C4-2B (cell line): Measurements from ENCODE around the gene SAPCD1.

Source experiments
- H3K27ac ChIP-seq: fragments of 450-650 bp; 2 replicates; pipeline ENCODE4 v1.5.1; 2017
- ZFX ChIP-seq: fragments of 450-650 bp; IDR thresholded peaks from 2 replicates; pipeline ENCODE4 v1.6.1; 2017
- TF ChIP-seq, protein P1 (sequence below): fragments of 450-650 bp; conservative IDR thresholded peaks from 2 replicates; pipeline ENCODE4 v1.5.1; 2017; ENCODE audit warnings: mild to moderate bottlenecking

SAPCD1 gene

DNA sequence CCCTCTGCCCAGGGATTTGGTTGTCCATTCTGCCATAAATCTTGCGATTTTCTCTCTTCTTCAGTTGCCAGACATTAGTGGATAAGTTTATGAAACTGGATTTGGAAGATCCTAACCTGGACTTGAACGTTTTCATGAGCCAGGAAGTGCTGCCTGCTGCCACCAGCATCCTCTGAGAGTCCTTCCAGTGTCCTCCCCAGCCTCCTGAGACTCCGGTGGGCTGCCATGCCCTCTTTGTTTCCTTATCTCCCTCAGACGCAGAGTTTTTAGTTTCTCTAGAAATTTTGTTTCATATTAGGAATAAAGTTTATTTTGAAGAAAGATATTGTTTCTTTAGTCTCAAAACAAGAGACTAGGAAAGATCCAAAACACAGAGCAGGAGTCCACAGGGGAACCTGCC, at the start of gene SAPCD1:
Gene SAPCD1, plus strand, starts transcription at position 301 of the 400 bp plus-strand sequence. CDS start 399 bp downstream, outside the sequence.
- no peak for TF ChIP-seq ZFX
- TF ChIP-seq, protein P1, sequence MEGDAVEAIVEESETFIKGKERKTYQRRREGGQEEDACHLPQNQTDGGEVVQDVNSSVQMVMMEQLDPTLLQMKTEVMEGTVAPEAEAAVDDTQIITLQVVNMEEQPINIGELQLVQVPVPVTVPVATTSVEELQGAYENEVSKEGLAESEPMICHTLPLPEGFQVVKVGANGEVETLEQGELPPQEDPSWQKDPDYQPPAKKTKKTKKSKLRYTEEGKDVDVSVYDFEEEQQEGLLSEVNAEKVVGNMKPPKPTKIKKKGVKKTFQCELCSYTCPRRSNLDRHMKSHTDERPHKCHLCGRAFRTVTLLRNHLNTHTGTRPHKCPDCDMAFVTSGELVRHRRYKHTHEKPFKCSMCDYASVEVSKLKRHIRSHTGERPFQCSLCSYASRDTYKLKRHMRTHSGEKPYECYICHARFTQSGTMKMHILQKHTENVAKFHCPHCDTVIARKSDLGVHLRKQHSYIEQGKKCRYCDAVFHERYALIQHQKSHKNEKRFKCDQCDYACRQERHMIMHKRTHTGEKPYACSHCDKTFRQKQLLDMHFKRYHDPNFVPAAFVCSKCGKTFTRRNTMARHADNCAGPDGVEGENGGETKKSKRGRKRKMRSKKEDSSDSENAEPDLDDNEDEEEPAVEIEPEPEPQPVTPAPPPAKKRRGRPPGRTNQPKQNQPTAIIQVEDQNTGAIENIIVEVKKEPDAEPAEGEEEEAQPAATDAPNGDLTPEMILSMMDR, result no peak

DNA sequence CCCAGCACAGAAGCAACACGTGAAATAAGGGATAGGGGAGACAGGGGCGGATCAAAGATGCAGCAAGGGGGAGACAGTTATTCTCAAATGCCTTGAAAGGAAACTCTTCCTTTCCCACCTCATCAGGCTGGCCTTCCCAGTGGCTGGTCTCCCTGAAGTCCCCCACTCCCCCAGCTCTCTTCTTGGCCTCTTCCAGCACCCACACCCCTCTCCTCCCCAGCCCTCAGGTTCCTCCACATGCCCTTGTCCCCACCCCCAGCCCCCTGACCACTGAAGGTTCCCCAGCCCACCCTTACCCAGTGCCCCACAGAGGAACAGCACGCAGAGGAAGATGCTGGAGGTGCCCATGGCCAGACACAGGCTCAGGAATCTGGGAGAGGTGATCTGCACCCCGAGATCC, 49.0 kb upstream of the SAPCD1 start:
- H3K27ac ChIP-seq, result no peak overlapping the region
- TF ChIP-seq, protein P1, result no peak
- no peak for TF ChIP-seq ZFX

More for the DNA sequence above, at the start of gene SAPCD1:
- no peak within 1 kb of the TSS for H3K27ac ChIP-seq

DNA sequence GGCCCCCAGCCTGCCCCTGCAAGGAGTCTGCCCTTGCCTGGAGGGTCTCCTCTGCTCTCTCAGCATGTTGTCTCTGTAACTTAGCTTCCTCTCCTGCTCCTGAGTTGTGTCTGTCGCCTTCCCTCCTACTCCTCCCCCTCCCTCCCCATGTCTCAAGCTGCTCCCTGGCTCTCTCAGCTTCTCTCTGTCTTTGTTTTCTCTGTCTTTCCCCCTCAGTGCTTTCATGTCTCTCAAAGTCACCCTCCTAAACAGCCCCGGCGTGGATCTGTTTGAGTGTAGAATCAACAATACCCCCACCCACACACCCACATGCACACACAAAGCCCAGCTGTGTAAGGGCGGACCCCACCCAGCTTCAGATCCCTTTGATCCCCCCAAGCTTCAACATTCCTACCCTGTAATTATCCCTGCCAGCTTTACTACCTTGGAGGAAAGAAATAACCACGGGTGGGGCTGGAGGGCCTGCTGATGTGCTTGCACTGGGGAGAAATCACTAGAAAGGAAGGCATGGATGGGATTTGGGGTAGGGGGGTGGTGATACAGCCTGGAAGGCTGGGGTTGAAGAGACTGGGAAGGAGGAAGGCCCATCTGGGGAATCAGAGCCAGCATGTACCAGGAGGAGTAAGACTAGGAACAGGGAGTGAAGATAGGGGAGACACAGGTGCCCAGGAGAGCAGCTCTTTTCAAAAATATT, 48.3 kb upstream of the SAPCD1 start:
- no peak overlapping the region for H3K27ac ChIP-seq
- TF ChIP-seq ZFX, result no peak
- TF ChIP-seq, protein P1, result no peak

DNA sequence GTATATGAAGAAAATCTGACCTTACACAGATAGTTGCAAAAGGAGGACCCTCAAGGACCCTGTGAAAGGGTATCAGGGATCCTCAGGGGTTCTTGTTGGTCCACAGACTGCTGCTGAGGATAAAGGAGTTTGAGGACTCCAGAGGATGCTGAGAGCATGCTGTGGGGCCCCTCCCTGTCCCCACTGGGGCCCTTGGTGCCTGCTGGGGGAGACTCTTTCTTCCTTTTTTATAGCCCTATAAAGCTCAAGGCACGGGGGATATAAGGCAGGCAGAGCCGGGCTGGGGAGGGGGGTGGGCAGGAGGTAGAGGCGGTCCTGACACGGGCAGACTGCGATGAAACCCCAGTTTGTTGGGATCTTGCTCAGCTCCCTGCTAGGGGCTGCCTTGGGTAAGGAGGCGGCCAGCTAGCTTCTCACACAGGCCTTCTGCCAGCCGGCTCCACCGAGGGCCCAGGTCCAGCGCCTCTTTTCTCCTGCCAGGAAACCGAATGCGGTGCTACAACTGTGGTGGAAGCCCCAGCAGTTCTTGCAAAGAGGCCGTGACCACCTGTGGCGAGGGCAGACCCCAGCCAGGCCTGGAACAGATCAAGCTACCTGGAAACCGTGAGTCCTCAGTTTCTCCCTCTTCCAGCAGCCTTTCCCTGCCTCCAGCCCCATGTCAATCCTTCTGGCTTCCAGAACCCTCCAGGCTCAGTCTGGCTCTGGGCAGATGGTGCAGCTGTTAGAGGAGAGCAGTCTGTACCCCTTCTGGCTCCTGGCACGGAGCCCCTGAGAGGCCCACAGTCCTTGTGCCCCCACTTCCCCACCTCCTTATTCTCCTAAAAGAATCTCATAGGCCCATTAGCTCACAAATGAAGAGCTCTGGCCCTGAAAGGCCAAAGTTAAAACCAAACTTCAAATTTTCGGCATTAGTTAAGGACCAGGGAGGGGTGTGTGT, 47.2 kb upstream of the SAPCD1 start, which contains the start of gene LY6G6D:
Gene LY6G6D, plus strand, starts transcription at position 327 of the 937 bp plus-strand sequence. Its CDS starts 8 bp downstream, at position 335.
- H3K27ac ChIP-seq, result no peak within 1 kb of the TSS
- TF ChIP-seq, protein P1, result no peak
- TF ChIP-seq ZFX, result no peak

DNA sequence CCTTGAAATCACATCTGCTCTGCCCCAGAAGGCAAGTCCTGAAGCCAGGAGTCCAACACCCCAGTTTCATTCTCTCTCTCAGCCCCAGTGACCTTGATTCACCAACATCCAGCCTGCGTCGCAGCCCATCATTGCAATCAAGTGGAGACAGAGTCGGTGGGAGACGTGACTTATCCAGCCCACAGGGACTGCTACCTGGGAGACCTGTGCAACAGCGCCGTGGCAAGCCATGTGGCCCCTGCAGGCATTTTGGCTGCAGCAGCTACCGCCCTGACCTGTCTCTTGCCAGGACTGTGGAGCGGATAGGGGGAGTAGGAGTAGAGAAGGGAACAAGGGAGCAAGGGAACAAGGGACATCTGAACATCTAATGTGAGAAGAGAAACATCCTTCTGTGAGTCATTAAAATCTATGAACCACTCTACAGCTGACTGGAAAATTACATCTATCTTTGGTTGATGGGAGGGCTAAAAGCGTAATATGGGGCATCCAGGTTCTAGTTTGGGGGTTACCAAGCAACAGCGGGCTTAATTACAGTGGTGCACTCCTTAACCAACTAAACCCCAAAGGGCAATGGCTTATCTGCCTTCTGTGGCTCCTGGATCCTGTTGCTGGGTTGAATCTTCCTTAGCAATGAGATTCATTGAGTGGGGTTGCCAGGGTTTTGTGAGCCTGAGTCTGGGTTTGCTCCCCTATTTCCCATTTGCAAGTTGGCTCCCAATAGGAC, 44.8 kb upstream of the SAPCD1 start:
- 0 out of 2 replicates have a peak, but pooled peaks have one; percentile 7 for TF ChIP-seq ZFX
- TF ChIP-seq, protein P1, result no peak; the same call in 1 of the 2 replicates

DNA sequence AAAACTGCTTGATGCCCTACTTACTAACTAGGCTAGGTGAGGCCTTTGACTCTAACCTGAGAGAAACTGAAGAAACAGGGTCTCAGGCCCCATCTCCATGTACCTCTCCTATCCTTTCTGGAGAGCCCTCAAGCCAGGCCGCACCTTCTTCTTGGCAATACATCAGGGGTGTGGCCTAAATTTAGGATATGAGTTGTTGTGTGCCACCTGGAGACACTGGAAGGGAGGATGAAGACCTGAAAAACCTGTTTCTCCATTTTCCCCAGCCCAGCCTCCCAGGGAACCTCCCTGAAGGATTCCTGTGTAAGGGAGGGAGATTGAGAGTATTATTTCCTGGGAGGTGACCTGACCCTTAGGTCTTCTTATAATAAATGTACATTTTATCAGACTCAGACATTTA, 44.2 kb upstream of the SAPCD1 start:
- no peak for TF ChIP-seq ZFX
- TF ChIP-seq, protein P1, result no peak
- H3K27ac ChIP-seq, result peak overlapping the region; percentile 80

More for the DNA sequence above, 44.8 kb upstream of the SAPCD1 start:
- H3K27ac ChIP-seq, result peak overlapping the region; percentile 80
